GM18511 (cell line): ENCODE data around the gene BACH2.
"Not testable (repeated sequence)": the region's sequence is repeated elsewhere in the genome, so short reads cannot be mapped to it uniquely, and the experiment has no call there.

Experiments
- ATAC-seq: cut with Tn5 transposase; IDR thresholded peaks from one replicate; pipeline ENCODE4 v1.9.1; 2021; ENCODE audit warnings: mild to moderate bottlenecking, moderate library complexity; ENCODE audit not compliant: unreplicated experiment

The BACH2 gene

DNA sequence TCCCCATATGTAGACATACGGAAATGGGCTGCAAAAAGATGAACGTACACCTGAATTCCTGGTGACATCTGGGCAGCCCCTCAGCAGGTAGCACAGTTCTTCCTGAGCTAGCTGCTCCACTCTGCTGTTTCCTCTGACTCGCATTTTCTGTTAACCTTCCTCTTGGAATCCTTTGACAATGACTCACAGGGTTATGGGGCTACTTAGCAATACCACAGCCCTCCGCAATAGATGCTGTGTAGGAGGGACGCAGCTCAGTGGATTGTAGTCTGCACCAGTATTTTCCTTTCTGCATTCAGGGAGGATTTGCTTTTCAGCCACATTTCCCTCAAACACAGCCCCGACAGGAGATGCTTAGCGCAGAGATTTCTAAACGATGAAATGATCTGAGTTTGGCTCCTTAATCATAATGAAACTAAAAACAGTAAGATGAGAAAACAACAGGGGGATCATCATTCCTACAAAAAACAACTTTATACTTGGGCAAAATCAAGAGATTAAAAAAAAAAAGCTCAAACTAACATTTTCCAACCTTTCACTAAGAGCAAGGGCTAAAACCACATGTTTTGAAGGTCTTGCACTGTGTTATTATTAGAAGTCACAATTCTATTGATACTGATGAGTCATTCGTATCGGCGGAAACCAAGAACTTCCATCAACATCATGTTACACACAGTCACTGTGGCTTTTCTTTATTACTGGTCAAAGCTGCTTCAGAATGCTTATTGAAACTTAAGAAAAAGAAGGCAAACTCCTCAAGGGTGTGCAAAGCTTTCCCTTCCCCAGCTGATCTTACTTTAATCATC, 12.2 kb downstream of the BACH2 start:
- ATAC-seq: peak; percentile 81

DNA sequence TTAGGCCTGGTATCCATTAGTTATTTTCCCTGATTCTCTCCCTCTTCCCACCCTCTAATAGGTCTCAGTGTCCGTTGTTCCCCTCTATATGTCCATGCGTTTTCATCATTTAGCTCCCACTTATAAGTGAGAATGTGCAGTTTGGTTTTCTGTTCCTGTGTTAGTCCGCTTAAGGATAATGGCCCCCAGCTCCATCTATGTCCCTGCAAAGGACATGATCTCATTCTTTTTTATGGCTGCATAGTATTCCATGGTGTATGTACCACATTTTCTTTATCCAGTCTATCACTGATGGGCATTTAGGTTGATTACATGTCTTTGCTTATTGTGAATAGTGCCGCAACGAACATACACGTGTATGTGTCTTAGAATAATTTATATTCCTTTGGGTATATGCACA, 14.4 kb downstream of the BACH2 start:
- ATAC-seq: not testable (repeated sequence)

DNA sequence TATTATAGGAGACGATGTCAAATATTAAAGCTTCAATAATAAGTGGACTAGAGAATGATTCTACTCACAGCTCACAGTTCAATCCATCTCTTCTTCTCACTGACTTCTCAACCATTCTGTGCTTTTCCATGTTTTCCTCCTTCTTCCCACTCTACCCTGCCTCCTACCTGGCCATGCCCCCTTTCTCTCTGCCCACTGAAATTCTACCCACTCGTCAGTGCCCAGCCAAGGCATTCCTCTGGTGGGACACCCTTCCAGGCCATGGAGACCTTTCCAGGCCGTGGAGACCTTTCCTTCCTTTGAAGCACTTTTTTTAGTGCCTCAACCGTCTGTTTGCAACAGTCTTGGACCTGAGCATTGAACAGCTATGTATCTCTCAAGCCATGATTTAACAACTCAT, 18.5 kb downstream of the BACH2 start:
- no peak for ATAC-seq

DNA sequence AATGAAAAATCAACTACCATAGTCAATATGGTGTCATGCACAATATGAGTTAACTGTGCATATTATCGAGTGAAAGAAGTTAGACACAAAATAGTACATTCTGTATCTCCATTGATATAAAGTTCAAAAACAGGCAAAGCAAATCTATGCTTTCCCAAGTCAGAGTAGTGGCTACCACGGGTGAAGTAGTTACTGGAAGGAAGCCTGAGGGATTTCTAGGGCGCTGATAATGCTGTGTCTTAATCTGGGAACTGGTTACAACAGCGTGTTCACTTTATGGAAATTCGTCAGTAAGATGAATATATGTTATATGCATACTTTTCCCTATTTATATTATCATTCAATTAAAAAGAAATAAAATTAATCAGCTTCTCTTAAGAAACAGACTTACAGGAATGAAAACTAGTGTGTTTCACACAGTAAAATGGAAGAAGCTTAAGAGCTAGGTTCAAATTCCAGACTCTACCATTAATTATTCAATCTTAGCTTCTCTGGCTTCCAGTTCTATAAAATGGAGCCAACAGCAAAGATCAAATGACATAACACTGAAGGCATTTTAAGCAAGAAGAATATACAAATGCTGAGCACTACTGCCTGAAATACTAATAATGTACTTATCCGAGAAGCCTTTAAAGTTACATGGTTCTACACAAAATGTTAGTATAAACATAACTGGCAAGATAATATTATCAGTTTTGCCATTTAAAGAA, 19.2 kb downstream of the BACH2 start:
- no peak for ATAC-seq

DNA sequence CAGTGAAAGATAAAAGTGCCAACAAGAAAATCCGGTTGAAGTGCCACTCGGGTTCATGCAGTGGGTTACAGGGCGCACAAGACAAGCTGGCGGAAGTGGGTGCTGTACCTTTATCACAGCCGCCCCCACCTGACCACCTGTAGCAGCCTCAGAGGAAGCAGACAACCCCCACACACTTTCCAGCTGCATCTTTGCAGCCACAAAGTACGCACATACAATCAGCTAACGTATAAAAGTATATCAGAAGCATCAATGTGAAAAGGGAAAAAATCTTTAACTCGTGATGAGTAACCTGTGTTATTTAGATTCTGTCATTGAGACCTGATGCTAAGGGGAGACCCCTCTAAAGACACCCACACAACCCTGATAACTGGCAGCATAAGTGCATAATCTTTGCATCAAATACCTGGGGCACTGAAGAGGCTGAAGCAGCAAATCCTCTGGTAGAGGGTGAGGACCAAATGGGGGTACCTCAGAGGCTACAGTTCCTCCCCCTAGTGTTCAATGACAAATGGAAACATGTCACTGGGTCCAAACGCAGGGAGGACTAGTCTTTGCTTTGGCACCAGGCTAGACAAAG, 22.1 kb downstream of the BACH2 start:
- ATAC-seq: peak; percentile 54

DNA sequence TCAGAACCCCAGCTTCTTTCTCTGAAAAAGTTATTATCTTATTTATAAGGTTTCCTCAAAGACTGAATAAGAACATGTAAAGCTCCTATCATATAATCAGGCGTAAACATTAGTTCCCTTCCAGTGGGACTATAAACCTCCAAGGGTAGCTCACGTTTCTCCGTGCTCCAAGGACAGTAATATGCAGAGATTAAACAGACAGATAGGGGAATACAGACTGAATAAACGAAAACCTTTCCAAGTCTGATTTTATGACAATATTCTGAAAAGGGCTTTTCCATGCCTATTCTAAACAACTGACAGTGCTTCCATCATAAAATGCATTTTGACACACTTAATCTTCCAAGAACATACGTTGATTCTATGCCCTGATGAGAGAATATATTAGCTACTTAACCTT, 22.8 kb downstream of the BACH2 start:
- ATAC-seq: no peak

DNA sequence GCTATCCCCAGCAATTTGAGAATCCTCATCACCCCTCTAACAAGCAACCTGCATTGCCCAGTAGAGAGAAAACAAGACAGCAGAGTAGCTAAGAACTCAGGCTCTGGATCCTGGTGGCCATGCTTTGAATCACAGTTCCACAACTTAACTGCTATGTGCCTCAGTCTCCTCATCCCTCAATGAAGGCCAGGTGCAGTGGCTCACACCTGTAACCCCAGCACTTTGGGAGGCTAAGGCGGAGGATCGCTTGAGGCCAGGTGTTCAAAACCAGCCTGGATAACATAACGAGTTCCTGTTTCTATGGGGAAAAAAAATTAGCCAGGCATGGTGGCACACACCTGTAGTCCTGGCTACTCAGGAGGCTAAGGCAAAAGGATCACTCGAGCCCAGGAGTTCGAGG, 23.7 kb downstream of the BACH2 start:
- no peak for ATAC-seq

DNA sequence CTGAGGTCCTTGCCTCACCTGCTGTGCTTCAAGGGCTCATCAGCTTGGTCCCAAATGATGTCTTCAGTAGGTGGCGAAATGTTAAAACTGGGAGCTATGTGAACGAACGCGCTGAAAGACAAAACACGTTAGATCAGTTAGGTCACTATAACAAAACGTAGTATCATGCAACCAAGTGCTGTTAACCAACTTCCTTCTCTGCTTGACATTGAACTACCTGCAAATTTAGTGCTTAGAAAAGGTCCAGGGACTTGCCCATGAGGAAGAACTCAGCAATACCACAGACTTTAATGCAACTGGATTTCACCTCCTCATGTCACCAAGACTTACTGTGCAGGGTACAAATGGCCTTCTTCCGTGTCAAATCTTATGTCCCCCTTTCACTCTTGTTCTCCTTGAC, 24.8 kb downstream of the BACH2 start:
- no peak for ATAC-seq

DNA sequence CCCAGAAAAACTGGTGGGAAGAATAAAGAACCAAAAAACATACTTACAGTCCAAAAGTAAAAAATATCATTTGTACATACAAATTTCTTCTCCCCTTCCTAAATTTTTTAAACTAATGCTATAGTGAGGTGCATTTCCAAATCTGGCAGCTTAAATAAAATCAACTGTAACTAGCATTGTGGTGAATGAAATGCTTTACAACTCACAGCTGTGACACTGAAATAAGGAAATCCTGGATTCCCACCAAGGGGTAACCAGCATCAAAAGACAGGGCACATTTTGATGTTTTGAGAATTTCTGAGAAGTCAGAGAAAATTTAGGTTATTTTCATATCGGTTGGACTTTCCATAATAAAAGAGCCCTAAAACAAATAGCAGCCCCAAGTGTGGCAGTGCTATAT, 27.3 kb downstream of the BACH2 start:
- ATAC-seq: no peak

DNA sequence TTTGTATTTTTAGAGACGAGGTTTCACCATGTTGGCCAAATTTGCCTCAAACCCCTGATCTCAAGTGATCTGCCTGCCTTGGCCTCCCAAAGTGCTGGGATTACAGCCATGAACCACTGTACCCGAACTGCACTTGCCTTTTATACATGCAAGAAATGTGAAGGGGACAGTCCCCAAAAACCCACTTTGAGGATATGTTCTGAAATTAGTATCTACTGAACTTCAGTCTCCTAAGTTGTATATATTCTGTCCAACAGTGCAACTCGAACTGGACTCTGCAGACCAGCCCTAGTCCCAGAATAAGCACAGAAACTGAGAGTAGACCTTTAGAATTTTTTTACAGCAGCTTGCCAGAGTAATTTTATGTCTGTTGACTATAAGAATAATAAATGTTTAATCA, 28.5 kb downstream of the BACH2 start:
- no peak for ATAC-seq

DNA sequence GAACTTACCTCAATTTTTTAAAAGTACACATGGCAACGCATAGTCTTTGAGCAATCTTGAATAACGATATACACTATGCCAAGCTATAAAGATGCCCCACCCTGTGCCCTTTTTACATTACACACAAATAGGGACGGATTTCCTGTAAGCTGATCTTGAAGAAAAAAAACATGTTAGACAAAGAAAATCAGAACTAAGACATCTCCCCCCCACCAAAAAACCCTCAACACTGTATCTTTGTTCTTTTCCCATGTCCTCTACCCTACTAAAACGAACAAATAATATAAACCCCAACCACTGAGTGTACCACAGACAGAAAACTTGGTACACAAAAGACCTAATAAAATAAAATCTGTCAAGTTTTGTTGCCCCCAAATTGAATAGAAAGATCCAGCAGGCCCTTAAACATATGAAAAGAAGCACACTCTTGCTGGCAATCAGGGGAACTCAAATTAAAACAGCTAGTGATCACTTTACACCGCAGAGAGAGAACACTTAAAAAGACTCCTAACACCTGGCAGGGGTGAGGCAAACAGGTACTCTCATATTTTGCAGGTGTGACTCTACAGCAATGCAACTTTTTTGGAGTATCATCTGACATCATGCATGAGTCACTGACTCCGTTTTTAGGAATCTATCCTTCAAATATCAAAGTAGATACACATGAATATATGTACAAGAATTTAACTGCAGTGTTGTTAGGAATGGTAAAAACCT, 29.6 kb downstream of the BACH2 start:
- ATAC-seq: no peak

DNA sequence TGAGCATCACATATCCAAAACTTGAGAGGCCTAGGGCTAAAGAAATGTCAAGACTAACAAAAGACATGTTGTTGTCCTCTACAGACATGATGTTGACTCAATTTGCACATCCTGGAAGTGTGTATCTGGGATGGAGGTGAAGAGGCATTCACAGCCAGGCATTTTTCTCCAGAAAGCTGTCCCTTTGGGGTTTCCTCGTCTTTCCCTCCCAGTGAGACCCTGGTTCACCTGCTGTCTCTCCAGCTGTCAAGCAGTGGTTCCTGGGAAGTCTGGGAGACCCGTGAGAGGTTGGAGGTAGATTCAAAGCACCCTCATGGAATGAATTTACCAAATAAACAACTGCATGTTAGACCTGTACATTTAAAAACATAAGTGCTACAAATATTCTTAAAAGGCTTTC, 32.1 kb downstream of the BACH2 start:
- ATAC-seq: no peak

DNA sequence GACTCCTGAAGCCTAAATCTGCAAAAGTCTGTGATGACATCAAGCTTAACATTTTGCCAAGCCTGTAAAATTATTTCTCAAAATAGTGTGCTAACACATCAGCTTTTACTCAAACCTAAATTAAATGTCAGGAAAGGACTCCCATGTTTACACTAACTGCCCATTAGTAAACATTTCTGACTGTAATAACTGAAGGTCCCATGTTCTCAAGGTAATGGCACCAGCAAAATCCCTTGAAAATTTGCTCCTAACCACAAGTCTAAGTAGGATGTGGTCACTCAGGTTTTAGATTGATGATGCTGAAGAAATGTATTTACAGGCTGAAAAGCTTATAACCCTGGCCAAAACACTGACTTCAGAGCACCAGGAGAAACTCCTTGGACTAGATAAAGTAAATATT, 33.0 kb downstream of the BACH2 start:
- ATAC-seq: no peak

DNA sequence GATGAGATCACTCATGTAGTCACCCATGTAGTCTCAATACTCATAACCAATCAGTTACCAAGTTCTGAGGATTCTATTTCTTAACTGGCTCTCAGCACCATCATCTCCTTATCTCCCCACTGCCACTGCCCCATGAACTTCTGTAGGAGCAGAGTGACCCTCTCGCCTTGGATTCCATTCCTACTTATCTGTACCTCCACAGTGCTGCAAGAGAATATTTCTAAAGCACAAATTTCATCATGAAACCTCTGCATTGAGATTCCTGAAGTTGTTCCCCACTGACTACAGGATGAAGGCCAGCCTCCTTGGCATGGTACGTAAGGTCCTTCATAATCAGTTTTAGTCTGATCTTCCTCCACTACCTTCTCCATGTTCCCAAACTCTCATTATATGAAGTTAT, 34.8 kb downstream of the BACH2 start:
- no peak for ATAC-seq

DNA sequence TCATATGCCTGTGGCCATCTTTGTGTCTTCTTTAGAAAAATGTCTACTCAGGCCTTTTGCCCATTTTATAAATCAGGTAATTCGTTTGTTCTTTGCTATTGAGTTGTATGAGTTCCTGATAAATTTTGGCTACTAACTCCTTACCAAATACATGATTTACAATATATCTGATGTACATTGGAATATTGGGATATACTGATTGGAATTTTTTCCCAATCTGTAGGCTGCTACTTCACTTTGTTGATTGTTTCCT, 39.2 kb downstream of the BACH2 start:
- no peak for ATAC-seq

DNA sequence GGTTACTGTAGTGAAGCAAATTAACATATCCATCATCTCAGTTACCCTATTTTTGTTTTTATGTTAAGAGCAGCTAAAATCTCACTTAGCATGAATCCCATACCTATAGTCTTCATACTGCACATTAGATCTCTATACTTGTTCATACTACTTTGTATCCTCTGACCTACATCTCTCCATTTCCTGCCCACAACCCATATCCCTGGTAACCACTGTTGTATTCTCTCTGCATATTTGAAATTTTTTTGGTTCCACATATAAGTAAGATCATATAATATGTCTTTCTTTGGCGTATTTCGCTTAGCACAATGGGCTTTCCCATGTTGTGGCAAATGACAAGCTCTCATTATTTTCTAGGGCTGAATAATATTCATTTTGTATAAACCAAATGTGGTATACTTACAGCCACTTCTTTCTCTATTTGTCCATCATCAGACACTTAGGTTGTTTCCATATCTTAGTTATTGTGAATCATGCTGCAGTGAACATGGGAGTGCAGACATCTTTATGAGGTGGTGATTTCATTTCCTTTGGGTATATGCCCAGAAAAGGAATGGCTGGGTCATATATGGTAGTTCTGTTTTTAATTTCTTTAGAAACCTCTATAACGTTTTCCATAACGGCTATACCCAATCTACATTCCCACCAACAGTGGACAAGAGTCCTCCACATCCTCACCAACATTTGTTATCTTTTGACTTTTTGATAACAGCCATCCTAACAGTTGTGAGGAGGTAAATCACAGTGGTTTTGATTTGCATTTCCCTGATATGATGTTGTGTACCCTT, 39.8 kb downstream of the BACH2 start:
- no peak for ATAC-seq

DNA sequence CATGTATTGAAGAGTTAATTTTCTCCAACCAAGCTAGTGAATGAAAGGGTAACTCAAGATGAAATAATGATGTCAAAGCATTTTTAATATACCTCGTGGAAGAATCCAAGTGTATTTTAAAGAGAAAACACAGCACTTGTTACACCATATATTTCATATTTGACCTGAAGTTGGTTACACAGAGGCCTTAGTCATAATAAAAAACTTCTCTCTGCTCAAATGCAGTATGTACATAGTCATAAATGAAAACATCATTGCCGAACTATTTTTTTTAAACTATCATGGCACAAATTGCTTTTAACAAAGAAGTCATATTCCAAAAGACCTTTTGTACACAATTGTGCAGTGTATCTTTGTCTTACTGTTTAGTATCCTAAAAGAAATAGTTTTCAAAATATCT, 43.0 kb downstream of the BACH2 start:
- ATAC-seq: no peak

DNA sequence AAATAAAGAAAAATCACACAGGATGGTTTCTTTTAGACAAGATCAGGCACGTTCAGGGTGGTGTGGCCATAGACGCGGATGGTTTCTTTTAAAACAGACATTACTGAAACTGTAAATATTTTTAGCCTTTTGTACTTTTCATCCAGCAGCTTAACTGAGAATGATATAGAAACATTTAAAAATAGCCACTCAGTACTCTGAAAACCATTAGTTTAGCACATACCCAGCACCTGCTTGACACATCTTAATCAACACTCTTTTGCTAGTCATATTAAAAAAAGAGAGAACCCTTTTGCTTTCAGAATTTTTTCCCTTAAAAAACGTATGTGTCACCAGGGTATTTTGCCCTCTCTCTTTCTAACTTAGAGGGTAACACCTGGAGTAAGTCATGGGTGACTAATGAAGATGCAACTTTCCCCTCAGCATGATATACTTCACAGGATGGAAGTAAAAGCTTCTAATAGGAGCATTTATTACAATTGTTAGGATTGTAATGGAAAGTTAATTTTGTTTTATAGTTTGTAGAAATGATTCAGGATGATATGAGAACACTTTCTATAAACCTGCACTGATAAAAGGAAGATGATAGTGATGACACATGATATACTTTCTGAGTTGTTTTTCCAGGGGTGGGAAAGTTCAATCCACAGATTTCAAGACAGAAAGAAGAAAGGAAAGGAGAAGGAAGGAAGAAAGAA, 45.2 kb downstream of the BACH2 start:
- ATAC-seq: peak; percentile 95

DNA sequence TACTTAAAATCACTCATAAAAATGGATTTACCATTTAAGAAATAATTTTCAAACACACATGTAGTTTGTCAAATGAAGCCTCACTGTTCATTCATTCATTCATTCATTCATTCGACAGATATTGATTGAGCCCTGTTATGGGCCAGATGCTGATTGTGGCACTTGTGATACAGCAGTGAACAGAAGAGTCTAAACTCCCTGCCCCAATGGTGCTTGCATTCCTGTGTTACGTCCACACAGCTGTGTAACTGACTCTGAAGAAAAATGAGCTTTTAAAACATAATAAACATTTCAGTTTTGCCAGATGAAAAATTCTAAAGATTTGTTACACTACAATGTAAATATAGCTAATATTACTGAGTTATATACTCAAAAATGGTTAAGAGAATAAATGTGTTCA, 46.2 kb downstream of the BACH2 start:
- ATAC-seq: no peak

DNA sequence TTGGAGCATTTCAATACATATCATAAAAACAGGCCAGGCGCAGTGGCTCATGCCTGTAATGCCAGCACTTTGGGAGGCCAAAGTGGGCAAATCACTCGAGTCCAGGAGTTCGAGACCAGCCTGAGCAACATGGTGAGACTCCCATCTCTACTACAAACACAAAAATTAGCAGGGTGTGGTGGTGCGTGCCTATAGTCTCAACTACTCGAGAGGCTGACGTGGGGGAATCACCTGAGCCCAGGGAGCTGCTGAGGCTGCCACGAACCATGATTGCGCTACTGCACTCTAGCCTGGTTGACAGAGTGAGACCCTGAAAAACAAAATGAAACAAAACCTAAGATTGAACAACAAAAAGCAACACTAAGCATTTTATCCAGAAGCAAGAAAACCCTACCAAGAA, 47.2 kb downstream of the BACH2 start:
- ATAC-seq: no peak

DNA sequence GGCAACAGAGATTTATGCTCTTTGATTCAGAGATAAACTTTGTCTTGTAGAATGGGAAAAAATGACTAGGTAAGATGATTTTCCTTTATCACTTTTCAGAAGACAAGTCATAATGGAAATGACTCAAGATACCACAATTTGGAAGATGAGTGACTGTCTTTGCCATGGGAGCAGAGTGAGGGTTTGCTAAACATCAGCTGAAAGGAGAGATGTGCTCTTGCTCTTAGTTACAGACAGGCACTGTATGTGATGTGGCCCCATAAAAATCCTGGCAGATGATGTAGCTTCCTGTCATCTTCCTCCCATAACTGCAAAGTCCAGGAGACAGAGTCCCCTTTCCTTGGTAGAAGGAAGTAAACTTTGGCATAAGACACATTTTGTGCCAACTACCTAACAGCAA, 47.6 kb downstream of the BACH2 start:
- no peak for ATAC-seq
